GM12878 (cell line): Measurements from ENCODE around the gene MTCL3.
A peak's percentile ranks its signal among the peaks of the same experiment; 100 is the strongest.

Source experiments
- BACH1 ChIP-seq: fragments of 450-650 bp; IDR thresholded peaks from 2 replicates; pipeline ENCODE4 v1.6.1; 2017; ENCODE audit warnings: mild to moderate bottlenecking, borderline replicate concordance
- CHD2 ChIP-seq: IDR thresholded peaks from 2 replicates; pipeline ENCODE4 v1.6.1; 2011; ENCODE audit warnings: low read depth, low read length, improper control_type of control experiment, borderline replicate concordance
- EP300 ChIP-seq, 2 experiments: fragments of 150-350 bp in 1 of 2; IDR thresholded peaks; 2 replicates each; pipeline ENCODE4 v1.6.1; 2011 to 2012; ENCODE audit warnings: low read depth in 2 of 2, low read length in 2 of 2, borderline replicate concordance in 1 of 2, improper control_type of control experiment in 1 of 2, inconsistent platforms in 1 of 2; ENCODE audit not compliant: control insufficient read depth in 1 of 2
- EZH2 ChIP-seq: IDR thresholded peaks from 2 replicates; pipeline ENCODE4 v1.6.1; 2012; ENCODE audit warnings: low read depth, mild to moderate bottlenecking, control low read depth, inconsistent platforms, low read length, borderline replicate concordance; ENCODE audit not compliant: control insufficient read depth
- FOXM1 ChIP-seq: IDR thresholded peaks from 2 replicates; pipeline ENCODE4 v1.6.1; 2012; ENCODE audit warnings: low read depth, mild to moderate bottlenecking, inconsistent platforms, low read length, moderate library complexity
- IKZF2 ChIP-seq, 2 experiments: fragments of 450-650 bp; IDR thresholded peaks; 2 replicates each; pipeline ENCODE4 v1.6.1; 2017; ENCODE audit warnings: mild to moderate bottlenecking in 2 of 2, moderate library complexity in 2 of 2
- POLR2AphosphoS2 ChIP-seq: IDR thresholded peaks from 2 replicates; pipeline ENCODE4 v1.6.1; 2011; ENCODE audit warnings: low read depth, mild to moderate bottlenecking, low read length, improper control_type of control experiment, moderate library complexity
- RBBP5 ChIP-seq: fragments of 200-600 bp; sonication (generic); conservative IDR thresholded peaks from 2 replicates; pipeline ENCODE4 v1.6.1; 2016
- RUNX3 ChIP-seq: IDR thresholded peaks from 2 replicates; pipeline ENCODE4 v1.6.1; 2012; ENCODE audit warnings: low read length, inconsistent platforms
- SMAD1 ChIP-seq: fragments of 450-650 bp; IDR thresholded peaks from 2 replicates; pipeline ENCODE4 v1.6.1; 2018; ENCODE audit warnings: mild to moderate bottlenecking, low read depth; ENCODE audit not compliant: partially characterized antibody
- SMAD5 ChIP-seq: IDR thresholded peaks from 2 replicates; pipeline ENCODE4 v1.6.1; 2016; ENCODE audit warnings: antibody characterized with exemption, low read depth
- SUPT20H ChIP-seq: IDR thresholded peaks from 2 replicates; pipeline ENCODE4 v1.6.1; 2011; ENCODE audit warnings: low read depth, mild to moderate bottlenecking, low read length, moderate library complexity, borderline replicate concordance; ENCODE audit not compliant: control insufficient read depth
- ZNF217 ChIP-seq: fragments of 450-650 bp; IDR thresholded peaks from 2 replicates; pipeline ENCODE4 v1.6.1; 2017; ENCODE audit warnings: antibody characterized with exemption, mild to moderate bottlenecking
- TF ChIP-seq, protein P1 (sequence below): fragments of 450-650 bp; formaldehyde crosslinking; IDR thresholded peaks from 2 replicates; pipeline ENCODE4 v1.5.0; 2022; ENCODE audit warnings: mild to moderate bottlenecking, missing genetic modification characterization
- TF ChIP-seq, protein P2 (sequence below): fragments of 150-350 bp; IDR thresholded peaks from 2 replicates; pipeline ENCODE4 v1.6.1; 2014; ENCODE audit warnings: mild to moderate bottlenecking, low read depth, low read length
- TF ChIP-seq, protein P3 (sequence below): IDR thresholded peaks from 2 replicates; pipeline ENCODE4 v1.6.1; 2012; ENCODE audit warnings: improper control_type of control experiment, low read depth, low read length; ENCODE audit not compliant: insufficient replicate concordance
- TF ChIP-seq, protein P4 (sequence below): IDR thresholded peaks from 2 replicates; pipeline ENCODE4 v1.6.1; 2011; ENCODE audit warnings: mild to moderate bottlenecking, low read depth, low read length, moderate library complexity; ENCODE audit not compliant: insufficient replicate concordance

Gene MTCL3

DNA sequence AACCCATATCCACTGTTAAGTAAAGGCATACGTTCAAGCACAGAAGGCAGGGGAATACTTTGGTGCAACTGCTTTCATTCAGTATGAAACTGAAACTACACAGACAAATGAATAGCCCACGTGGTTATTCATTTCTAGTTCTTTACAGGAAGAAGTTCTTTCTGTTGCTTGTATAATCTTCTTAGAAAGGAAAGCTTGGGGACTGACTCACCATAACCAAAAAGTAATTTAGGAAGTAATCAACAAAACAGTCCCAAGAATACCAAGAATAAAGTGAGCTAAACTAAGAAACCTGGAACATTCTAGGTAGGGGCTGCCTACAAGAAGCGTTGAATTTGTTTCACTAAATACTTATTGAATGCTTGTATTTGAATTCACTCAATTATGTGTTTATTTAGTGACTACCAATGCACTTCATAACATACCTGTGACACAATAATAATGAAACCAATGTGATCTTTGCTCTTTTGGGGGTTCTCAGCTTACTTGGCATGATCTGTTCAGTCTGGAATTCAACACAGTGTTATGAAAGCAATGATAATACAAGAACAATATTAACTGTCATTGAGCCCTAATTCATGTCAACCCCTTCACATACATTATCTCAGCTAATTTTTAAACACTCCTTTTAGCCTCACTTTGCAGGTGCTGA, 34.8 kb downstream of the MTCL3 start (continued):
- TF ChIP-seq, protein P1, sequence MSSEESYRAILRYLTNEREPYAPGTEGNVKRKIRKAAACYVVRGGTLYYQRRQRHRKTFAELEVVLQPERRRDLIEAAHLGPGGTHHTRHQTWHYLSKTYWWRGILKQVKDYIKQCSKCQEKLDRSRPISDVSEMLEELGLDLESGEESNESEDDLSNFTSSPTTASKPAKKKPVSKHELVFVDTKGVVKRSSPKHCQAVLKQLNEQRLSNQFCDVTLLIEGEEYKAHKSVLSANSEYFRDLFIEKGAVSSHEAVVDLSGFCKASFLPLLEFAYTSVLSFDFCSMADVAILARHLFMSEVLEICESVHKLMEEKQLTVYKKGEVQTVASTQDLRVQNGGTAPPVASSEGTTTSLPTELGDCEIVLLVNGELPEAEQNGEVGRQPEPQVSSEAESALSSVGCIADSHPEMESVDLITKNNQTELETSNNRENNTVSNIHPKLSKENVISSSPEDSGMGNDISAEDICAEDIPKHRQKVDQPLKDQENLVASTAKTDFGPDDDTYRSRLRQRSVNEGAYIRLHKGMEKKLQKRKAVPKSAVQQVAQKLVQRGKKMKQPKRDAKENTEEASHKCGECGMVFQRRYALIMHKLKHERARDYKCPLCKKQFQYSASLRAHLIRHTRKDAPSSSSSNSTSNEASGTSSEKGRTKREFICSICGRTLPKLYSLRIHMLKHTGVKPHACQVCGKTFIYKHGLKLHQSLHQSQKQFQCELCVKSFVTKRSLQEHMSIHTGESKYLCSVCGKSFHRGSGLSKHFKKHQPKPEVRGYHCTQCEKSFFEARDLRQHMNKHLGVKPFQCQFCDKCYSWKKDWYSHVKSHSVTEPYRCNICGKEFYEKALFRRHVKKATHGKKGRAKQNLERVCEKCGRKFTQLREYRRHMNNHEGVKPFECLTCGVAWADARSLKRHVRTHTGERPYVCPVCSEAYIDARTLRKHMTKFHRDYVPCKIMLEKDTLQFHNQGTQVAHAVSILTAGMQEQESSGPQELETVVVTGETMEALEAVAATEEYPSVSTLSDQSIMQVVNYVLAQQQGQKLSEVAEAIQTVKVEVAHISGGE (CRISPR knock-in tag), result no peak
- TF ChIP-seq FOXM1, result no peak
- TF ChIP-seq, protein P2, sequence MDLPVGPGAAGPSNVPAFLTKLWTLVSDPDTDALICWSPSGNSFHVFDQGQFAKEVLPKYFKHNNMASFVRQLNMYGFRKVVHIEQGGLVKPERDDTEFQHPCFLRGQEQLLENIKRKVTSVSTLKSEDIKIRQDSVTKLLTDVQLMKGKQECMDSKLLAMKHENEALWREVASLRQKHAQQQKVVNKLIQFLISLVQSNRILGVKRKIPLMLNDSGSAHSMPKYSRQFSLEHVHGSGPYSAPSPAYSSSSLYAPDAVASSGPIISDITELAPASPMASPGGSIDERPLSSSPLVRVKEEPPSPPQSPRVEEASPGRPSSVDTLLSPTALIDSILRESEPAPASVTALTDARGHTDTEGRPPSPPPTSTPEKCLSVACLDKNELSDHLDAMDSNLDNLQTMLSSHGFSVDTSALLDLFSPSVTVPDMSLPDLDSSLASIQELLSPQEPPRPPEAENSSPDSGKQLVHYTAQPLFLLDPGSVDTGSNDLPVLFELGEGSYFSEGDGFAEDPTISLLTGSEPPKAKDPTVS, result 0 out of 2 replicates have a peak, but pooled peaks have one; percentile 30
- peak; percentile 77; the same call in 1 of the 2 replicates for TF ChIP-seq ZNF217
- TF ChIP-seq, protein P3, sequence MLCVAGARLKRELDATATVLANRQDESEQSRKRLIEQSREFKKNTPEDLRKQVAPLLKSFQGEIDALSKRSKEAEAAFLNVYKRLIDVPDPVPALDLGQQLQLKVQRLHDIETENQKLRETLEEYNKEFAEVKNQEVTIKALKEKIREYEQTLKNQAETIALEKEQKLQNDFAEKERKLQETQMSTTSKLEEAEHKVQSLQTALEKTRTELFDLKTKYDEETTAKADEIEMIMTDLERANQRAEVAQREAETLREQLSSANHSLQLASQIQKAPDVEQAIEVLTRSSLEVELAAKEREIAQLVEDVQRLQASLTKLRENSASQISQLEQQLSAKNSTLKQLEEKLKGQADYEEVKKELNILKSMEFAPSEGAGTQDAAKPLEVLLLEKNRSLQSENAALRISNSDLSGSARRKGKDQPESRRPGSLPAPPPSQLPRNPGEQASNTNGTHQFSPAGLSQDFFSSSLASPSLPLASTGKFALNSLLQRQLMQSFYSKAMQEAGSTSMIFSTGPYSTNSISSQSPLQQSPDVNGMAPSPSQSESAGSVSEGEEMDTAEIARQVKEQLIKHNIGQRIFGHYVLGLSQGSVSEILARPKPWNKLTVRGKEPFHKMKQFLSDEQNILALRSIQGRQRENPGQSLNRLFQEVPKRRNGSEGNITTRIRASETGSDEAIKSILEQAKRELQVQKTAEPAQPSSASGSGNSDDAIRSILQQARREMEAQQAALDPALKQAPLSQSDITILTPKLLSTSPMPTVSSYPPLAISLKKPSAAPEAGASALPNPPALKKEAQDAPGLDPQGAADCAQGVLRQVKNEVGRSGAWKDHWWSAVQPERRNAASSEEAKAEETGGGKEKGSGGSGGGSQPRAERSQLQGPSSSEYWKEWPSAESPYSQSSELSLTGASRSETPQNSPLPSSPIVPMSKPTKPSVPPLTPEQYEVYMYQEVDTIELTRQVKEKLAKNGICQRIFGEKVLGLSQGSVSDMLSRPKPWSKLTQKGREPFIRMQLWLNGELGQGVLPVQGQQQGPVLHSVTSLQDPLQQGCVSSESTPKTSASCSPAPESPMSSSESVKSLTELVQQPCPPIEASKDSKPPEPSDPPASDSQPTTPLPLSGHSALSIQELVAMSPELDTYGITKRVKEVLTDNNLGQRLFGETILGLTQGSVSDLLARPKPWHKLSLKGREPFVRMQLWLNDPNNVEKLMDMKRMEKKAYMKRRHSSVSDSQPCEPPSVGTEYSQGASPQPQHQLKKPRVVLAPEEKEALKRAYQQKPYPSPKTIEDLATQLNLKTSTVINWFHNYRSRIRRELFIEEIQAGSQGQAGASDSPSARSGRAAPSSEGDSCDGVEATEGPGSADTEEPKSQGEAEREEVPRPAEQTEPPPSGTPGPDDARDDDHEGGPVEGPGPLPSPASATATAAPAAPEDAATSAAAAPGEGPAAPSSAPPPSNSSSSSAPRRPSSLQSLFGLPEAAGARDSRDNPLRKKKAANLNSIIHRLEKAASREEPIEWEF, result no peak
- no peak for TF ChIP-seq SUPT20H
- no peak; a peak in 1 of 4 replicates for TF ChIP-seq EP300 (IDR thresholded peaks at IDR 0.05; ENCODE audit: borderline replicate concordance in 1 of 2, control insufficient read depth in 1 of 2, low read depth in 2 of 2, low read length in 2 of 2)
- TF ChIP-seq CHD2, result 0 out of 2 replicates have a peak, but pooled peaks have one; percentile 18
- peak in 1 of 2 experiments; percentile 15; a peak in 1 of 4 replicates for TF ChIP-seq IKZF2 (IDR thresholded peaks at IDR 0.05)
- no peak for TF ChIP-seq RBBP5
- TF ChIP-seq EZH2, result no peak
- TF ChIP-seq SMAD5, result no peak
- TF ChIP-seq SMAD1, result no peak
- TF ChIP-seq POLR2AphosphoS2, result no peak
- no peak for TF ChIP-seq RUNX3
- no peak for TF ChIP-seq BACH1
- TF ChIP-seq, protein P4, sequence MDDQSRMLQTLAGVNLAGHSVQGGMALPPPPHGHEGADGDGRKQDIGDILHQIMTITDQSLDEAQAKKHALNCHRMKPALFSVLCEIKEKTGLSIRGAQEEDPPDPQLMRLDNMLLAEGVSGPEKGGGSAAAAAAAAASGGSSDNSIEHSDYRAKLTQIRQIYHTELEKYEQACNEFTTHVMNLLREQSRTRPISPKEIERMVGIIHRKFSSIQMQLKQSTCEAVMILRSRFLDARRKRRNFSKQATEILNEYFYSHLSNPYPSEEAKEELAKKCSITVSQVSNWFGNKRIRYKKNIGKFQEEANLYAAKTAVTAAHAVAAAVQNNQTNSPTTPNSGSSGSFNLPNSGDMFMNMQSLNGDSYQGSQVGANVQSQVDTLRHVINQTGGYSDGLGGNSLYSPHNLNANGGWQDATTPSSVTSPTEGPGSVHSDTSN, result no peak
